Sciatic nerve (tissue), 2 donors: ENCODE measurements around the gene FAM168A. TPM values are rescaled to one million over a fixed set of nuclear protein-coding genes. Genes with fewer than 3 reads are reported as not detected.

ENCODE experiments used
- ATAC-seq: fragments of 200-7000 bp; cut with Tn5 transposase; one replicate; pipeline ENCODE4 v1.9.1; 2020; ENCODE audit warnings: mild to moderate bottlenecking, moderate library complexity
- DNase-seq: peaks from one replicate; pipeline ENCODE4 v3.0.0-alpha.2; 2020; ENCODE audit warnings: low spot score
- intact Hi-C: fragments of 100-400 bp; cut with DNase I; formaldehyde crosslinking; loops from one replicate; pipeline ENCODE4 v1.14.2; 2022
- total RNA-seq: library from RNA; stranded (reverse); fragmentation: NEBNext Ultra II Directional; extraction: Animal tissue kit (Norgen Biotek cat#: 25700); gene quantifications from one replicate; pipeline ENCODE4 v1.2.1, GENCODE V29; 2021
- donor health status: DM: no; HTN: no; CAD: no.
- donor health status: DM: no; HTN: no; CAD: no.

The FAM168A gene, protein sequence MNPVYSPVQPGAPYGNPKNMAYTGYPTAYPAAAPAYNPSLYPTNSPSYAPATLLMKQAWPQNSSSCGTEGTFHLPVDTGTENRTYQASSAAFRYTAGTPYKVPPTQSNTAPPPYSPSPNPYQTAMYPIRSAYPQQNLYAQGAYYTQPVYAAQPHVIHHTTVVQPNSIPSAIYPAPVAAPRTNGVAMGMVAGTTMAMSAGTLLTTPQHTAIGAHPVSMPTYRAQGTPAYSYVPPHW
- total RNA-seq = 52.2 TPM

DNA sequence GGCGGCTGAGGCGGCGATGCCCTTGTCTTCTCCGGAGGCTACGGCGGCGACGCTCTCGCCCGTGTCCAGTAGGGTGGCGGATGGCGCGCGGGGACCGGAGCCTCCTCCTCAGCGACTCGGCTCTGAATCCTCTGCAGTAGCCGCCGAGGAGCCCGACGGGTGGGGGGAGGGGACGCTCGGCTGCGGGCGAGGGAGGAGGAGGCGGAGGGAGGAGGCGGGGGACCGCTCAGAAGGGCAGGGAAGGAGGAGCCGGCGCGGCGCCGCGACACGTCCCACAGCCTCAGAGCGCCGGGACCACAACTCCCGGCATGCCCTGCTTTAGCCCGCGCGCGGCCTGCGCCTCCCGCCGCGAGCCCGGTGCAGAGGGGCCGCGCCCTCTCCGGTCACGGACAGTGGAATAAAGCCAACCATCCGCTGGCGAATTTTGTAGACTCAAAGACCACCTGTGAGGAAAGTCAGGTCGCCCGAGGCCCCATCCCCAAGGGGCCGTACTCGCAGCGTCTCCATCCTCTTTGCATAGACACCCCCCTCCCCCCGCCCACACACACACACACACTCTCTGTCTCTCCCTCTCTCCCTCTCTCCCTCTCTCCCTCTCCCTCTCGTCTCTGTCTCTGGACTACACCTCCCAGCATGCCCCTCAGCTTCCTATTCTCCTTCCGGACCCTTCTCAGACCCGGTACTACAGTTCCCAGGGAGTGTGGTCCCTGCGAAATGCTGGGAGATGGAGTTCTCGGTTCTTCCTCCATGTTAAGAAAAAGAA lies at the start of gene FAM168A:
Gene FAM168A (minus strand): TSS at position 157 of the 763 bp plus-strand sequence. CDS start 129,638 bp downstream, outside the sequence.
- peak; percentile 98 for ATAC-seq
- DNase-seq = peak; percentile 96
- intact Hi-C loops = no loop called here

DNA sequence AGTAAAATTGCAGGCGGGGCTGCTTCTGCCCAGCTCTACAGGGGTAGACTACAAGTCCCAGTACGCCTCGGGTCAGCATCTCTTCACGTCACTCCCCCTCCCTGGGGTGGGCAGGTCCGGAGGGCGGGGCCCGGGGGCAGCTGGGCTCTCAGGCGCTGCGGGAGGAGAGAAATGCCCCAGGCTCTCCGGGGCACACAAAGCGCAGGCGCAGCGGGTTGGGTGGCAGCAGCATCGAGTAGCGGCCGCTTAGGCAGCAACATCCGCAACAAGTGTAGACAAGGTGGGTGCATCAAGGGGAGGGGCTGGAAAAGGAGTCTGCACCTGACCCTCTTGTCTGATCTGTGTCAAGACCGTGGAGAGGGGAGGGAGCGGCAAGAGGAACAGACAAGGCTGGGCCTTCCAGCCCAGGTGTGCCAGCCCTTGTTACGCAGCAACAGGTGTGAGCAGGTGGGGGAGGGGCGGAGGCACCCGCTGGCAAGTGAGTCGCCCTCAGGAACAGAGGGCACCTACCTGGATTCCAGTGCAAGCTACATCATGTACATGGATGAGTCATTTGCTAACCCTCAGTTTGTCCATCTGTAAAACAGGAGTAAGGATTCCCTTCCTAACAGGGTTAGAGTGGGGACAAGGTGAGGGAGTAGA lies 49.7 kb upstream of the FAM168A start:
- DNase-seq (peak; percentile 94), ATAC-seq (peak; percentile 96)
- intact Hi-C loops = no loop called here

DNA sequence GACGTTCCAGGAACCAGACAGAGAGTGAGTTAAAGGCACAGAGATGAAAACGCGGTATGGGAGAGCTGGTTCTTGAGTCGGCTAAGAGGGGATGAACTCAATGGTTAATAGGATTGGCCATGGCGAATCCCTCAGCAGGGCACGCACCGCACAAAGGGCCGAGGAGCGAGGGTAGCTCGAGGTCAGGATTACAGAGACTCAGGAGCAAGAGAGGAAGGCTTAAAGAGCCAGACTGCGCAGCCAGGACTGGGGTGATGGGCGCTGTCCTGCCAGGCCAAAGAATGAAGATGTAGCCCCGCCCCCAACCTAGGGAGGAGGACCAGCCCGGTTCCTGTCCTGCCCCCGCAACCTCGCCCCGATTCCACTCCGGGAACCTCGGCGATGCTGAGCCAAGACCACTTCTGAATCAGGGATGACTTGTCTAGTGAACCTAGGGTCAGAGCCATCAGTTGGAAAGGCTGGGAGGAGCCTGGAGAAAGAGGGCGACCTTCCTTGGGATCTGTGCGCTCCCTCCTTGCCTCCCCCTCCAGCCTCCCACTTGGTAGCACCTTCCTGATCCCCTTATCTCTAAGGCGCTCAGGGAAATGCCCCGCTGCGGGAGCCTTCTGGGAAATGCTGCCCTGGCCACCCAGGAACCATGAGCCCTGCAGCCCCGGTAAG lies 48.2 kb upstream of the FAM168A start, which contains the start of gene PLEKHB1:
Gene PLEKHB1 (plus strand): TSS at position 610 of the 660 bp plus-strand sequence. CDS start 28 bp downstream, at position 638.
- ATAC-seq (peak; percentile 25), DNase-seq (peak; percentile 72)
- intact Hi-C loops = no loop called here

DNA sequence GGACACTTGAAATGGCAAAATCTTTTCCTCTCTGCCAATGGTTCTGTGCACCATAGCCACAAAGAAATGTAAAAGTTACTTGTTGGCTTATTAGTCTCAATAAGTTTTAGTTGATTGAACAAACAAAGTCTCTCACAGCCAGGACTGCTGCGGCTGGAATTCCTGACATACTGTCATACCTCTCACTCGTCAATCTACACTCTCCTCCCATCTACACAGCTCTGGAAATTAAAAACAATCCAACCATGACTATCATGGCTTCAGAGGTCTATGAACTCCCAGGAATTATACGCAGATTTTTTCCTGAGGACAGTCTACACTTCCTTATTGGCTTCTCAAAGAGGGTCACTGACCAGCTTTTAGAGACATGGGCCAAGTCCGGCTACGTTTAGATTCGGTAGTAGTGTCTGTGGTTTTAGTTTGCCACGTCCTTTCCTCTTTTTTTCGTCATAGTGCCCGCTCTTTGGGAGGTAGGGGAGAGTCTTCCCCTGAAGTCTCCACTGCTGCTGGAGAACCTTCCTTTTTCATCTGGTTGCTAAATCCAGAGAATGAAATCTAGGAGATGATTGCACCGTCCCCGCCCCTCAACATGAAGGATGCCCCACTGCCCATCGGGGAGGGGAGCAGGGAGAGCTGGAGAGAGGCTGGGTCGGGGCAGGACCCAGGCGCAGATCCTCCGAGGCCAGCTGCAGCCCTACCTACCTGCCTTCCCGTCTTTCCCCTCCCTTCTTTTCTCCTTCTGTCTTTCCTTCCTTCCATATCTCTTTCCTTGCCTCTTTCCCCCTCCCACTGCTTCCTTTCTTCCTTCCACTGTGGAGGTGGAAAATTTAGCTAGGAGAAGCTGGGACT lies 47.4 kb upstream of the FAM168A start:
- no peak for ATAC-seq
- intact Hi-C loops = no loop called here
- no peak for DNase-seq

DNA sequence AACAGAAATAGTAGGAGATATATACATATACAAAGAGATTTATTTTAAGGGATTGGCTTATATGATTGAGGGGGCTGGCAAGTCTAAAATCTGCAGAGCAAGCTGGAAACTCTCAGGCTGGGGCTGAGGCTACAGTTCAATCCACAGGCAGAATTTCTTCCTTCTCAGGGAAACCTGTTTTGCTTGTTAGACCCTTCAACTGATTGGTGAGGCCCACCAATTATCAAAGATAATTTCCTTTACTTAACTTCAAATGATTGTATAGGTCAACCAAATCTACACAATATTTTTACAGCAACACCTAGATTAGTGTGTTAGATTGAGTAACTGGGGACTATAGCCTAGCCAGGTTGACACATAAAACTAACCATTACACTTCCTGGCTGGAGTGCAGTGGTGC lies 43.8 kb upstream of the FAM168A start:
- intact Hi-C loops = no loop called here
- DNase-seq (no peak), ATAC-seq (no peak)

DNA sequence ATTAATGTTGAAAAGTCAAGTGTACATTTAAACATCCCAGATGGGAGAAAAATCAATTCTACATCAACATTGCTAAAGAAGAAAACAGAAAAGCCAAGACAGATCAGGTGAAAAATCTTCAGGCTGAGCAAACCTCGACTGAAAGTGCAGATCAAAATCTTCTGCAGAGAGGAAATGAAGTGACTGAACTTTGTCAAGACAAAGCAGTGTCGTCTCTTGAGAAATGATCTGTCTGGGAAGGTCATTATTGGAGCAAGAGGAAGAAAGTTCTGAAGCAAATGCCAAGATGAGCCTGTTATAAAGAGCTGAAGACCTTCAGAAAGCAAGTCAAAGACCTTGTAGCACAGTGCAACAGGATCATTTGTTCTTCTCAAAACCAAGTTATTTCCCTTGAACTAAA lies 42.7 kb upstream of the FAM168A start:
- ATAC-seq (no peak), DNase-seq (no peak)
- intact Hi-C loops = no loop called here

DNA sequence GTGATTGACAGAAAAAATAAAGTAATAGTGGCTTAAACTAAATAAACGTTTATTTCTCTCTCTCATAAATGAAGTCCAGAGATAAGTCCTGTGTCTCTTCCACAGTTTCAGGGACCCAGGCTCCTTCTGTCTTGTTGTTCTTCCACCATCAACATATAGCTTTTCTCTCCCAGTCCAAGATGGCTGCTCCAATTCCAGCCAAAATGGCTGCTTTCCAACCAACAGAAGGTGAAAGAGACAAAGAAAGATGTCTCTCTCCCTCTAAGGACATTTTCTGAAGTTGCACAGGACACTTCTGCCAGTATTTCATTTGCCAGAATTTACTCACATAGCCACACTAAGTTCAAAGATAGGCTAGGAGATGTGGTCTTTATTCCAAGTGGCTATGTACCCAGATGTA lies 39.1 kb upstream of the FAM168A start:
- no peak for DNase-seq
- ATAC-seq = no peak
- intact Hi-C loops = no loop called here

DNA sequence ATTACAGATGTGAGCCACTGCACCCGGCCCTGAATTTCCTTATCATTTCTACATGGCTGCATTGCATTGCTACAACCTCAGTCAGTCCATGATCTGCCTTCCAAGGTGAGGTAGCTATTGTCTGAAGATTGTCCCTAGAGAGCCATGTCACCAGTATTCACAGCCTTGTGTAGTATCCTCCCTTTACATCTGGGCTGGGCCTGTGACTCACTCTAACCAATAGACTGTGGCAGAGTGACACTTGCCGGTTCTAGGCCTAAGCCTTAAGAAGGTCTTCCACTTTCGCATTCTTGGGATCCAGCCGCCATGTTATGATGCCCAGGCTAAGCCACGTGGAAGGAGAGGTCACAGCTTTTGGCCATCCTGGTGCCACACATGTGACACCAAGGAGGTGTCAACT lies 38.3 kb upstream of the FAM168A start:
- intact Hi-C loops = no loop called here
- no peak for ATAC-seq

DNA sequence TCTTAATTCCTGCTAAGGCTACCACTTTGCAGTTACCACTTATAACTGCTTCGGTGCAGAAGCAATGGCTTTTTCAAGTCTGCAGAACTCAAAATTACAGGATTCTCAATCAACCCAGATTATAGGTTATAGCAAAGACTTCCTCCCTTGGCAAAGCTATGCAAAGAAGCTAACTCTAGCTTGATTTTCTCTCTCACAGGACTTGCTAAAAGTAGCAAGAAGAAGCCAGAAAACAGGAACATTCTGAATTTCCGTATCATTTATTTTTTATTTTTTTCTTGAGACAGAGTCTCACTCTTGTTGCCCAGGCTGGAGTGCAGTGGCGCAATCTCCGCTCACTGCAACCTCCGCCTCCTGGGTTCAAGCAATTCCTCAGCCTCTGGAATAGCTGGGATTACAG lies 37.8 kb upstream of the FAM168A start:
- ATAC-seq (no peak), DNase-seq (no peak)
- intact Hi-C loops = no loop called here

More for the DNA sequence above, 38.3 kb upstream of the FAM168A start:
- DNase-seq = no peak

DNA sequence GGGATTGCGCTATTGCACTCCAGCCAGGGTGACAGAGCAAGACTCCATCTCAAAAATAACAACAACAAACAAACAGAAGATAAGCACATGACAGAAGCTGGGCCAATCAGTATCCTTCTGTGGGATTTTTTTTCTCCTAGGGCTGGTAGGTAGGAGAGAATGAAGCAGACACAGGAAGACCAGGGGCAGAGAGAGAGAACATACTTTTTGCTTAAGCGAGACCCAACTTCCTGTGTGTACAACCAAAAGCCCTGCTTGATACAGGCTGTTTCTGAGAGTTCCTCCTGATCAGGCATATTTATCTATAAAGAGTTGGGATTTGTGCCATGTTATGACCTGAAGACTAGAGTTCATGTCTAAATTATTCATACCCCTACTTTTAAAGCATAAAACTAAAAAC lies 36.1 kb upstream of the FAM168A start:
- intact Hi-C loops = no loop called here

DNA sequence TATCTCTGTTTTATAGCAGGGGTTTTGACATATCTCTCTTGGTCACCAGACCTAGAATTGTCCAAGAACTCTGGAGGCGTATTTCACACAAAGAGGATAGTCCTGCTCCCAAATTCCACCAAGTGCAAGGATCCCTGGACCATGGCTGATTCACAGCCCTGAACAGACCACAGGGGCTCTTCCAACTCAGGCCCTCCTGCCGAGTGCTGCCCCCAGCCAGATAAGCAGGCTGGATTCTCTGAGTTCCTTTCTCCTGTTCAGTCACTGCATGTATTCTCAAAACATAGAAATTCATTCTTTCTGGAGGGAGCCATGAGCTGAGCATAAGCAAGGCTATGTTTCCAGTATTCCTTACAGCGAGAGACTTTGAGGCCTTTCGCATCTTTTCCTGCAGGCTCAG lies 35.1 kb upstream of the FAM168A start:
- intact Hi-C loops = no loop called here
- DNase-seq (no peak), ATAC-seq (no peak)

More for the DNA sequence above, 36.1 kb upstream of the FAM168A start:
- DNase-seq = no peak
- ATAC-seq = no peak

DNA sequence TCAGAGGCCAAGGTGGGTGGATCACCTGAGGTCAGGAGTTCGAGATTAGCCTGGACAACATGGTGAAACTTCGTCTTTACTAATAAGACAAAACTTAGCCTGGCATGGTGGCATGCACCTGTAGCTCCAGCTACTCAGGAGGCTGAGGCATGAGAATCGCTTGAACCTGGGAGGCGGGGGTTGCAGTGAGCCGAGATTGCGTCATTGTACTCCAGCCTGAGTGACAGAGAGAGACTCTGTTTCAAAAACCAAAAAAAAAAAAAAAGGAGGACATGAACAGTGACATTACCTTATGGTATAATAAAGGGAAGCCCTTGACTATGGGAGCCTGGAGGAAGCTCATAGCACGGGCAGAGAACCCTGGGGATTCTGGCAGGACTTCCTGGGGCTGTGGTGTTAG lies 32.0 kb upstream of the FAM168A start:
- no peak for DNase-seq
- intact Hi-C loops = loop anchor here (5.0 kb wide), 1 partner anchor 32 kb away; no protein-coding TSS in a partner anchor
- no peak for ATAC-seq

DNA sequence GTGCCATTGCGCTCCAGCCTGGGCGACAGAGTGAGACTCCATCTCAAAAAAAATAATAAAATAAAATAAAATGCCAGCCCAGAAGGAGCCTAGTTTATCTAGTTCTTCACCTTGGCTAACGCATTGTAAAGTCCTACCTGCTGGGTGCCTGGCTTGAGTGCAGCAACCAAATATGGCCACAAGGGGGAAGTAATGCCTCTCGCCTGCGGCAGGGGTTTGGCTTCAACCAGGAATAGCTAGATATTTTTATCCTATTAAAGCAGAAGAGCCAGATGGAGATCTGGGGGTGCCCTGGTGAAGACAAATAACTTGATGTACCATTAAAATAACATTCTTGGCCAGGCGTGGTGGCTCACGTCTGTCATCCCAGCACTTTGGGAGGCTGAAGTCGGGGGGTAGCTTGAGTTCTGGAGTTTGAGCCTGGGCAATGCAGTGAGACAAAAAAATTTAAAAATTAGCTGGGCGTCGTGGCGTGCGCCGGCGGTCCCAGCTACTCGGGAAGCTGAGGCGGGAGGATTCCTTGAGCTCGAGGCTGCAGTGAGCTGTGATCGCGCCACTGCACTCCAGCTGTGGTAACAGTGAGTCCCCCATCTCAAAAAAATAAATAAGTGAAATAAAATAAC lies 27.9 kb upstream of the FAM168A start:
- intact Hi-C loops = loop anchor here (5.0 kb wide), 1 partner anchor 36 kb away; no protein-coding TSS in a partner anchor
- DNase-seq (peak; percentile 84), ATAC-seq (peak; percentile 92)

DNA sequence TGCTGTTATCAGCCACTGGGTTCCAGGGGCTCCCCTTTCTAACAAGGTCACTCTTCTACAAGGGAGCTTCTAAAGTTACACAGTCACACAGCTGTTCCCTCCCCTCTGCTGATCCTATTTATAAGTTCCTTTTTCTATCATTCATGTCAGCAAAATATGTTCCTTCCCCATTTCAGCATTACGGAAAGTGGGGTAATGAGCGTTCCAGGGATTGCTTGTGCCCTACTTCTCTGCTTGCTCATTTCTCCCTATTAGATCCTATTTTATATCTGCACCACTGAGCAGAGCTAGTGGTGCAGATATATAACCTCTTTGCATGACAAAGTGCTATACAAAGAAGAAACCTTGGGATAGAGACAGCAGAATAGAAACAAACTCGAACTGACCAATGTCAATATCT lies 25.8 kb upstream of the FAM168A start:
- ATAC-seq (peak; percentile 62), DNase-seq (no peak)
- intact Hi-C loops = no loop called here

DNA sequence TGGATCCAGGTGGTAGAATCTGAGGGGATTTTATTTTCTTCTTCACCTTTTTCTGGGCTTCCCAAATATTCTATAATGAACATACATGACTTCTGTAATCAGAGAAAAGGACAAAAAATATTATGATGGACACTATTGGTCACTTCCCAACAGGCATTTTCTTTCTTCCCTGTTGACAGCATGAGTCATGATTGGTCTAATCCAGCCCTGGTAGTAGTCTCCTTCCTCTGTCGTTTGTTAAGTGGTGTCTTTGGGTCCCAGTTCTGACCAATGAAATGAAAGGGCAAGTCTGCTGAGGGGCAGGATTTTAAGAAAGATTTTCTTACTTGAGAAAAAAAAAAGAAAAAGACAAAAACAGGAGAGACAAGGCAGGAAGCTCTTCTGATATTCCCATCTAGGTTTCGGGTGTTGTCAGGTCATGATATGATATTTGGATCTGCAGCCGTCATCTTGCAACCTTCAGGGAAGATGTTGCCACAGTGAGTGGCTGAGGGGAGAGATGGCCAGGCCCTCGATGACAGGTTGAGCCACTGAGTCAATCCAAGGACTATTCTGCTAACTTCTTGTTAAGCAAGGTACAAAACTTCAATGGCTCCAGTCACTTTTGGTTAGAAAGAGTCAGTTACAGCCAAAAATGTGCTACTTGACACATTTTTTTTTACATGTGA lies 25.1 kb upstream of the FAM168A start:
- intact Hi-C loops = no loop called here
- DNase-seq (no peak), ATAC-seq (no peak)

DNA sequence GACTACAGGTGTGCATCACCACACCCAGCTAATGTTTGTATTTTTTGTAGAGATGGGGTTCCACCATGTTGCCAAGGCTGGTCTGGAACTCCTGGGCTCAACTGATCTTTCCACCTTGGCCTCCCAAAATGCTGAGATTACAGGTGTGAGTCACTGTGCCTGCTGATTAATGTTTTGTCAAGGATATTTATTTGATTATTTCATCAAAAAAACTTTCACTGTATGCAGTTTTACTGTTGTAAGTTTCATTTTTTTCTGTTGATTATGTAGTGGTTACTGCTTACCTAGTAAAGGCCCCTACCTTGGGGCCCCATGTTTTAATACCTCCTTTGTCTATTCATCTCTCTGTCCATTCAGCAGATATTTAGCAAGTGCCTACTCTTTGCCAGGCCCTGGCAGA lies 16.7 kb upstream of the FAM168A start:
- intact Hi-C loops = no loop called here
- ATAC-seq (no peak), DNase-seq (no peak)

DNA sequence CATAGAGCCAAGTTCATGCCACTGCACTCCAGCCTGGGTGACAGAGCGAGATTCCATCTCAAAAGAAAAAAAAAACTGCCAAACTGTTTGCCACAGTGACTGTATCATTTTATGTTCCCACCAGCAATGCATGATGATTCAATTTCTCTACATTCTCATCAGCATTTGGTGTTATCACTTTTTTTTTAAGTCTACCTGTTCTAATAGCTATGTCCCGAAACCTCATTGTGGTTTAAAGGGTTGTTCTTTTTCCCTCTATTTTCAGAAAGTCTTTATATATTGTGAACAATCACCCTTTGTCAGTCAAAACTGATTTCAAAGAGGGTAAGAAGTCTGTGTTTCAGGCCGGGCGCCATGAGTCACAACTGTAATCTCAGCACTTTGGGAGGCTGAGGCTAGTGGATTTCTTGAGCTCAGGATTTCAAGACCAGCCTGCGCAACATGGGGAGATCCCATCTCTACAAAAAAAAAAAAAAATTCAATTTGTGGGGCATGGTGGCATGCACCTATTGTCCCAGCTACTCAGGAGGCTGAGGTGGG lies 14.8 kb upstream of the FAM168A start:
- ATAC-seq (no peak), DNase-seq (no peak)
- intact Hi-C loops = no loop called here
